ENCODE data around the gene NGDN. TPM values are rescaled to one million over a fixed set of nuclear protein-coding genes. Genes with fewer than 3 reads are reported as not detected.
A peak's percentile ranks its signal among the peaks of the same experiment; 100 is the strongest.
"Not testable (repeated sequence)": the region's sequence is repeated elsewhere in the genome, so short reads cannot be mapped to it uniquely, and the experiment has no call there.

Gene NGDN
- total RNA-seq = 10 to 100 TPM; 22.2 to 24.1 TPM
- long read RNA-seq, transcript NGDN-202 (11 exons, 1,143 nt) = major isoform, 32 of 41 reads
- long read RNA-seq, partial matches to known transcripts = 2 of 41 reads
- long read RNA-seq, other reads (novel, unspliced or antisense) = 5 of 41 reads

DNA sequence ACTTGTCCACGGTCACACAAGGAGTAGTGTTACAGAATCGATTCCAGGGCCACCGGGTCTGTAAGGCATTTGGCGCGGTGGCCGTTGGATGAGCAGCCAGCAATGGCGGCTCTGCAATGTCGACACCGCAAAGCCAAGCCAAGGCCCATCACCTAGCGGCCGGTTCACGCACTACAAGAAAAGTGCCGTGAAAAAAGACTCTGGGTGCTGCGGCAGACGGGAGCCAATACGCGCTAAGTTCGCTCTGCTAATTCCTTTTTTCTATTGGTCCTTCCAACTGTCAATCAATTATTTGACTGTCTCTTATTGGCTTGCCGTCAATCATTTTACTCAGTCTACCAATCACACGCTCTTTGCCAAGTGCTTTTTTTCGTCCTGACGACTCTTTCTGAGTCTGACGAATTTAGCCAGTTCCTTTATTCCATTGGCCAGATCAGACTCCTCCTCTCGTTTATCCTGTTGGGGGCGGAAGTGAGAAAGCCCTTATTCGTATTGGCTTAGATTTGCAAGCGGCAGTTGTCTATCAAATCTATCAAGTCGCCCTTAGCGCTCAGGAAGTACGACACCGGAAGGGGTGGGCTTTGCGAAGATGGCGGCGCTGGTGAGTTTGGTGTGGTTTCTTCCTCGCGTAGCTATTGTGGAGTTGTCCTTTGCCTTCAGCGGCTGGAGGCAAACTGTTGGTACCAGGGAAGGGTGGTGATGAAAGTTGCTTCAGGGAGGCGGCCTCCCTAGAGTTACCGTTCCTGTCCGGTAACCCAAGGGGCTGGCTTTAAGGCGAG lies at the start of gene NGDN:
Gene NGDN (plus strand): TSS at position 577 of the 779 bp plus-strand sequence. CDS start 13 bp downstream, at position 590.
- ATAC-seq (peak; percentile 95), DNase-seq (peak; percentile 91 to 95)
- intact Hi-C loops (cut with DNase I, micrococcal nuclease) = loop anchor here in 1 of 2 donors (10.0 kb wide), 1 partner anchor 145 kb away; the partner anchor contains the start of gene PABPN1

DNA sequence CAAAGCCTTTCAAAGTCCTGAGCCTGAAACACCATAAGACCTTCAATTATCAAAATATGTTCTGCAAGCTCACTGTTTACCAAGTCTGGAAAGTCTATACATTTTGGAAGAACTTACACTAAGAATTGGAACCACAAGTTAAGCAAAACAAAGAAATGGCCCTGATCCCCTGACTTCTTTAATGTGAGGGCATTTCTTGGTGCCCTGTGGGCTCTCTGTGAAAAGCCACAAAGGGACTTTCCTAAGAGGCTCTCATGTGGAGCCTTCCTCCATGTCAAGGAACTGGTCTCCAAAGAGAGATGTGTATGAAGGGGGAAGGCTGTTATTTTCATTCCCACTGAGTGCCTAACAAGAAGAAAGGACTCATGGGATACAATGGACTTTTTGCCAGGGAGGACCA lies 47.9 kb upstream of the NGDN start:
- intact Hi-C loops (cut with DNase I, micrococcal nuclease) = no loop called here
- no peak for ATAC-seq

GRCh38 chr14:23423657-23424056 lies 45.8 kb upstream of the NGDN start:
- intact Hi-C loops (cut with DNase I, micrococcal nuclease) = no loop called here

More for the DNA sequence above, 47.9 kb upstream of the NGDN start:
- DNase-seq = no peak

GRCh38 chr14:23425169-23425568 lies 44.3 kb upstream of the NGDN start:
- ATAC-seq = no peak
- intact Hi-C loops (cut with DNase I, micrococcal nuclease) = no loop called here

More at GRCh38 chr14:23423657-23424056, 45.8 kb upstream of the NGDN start:
- no peak for DNase-seq
- no peak for ATAC-seq

DNA sequence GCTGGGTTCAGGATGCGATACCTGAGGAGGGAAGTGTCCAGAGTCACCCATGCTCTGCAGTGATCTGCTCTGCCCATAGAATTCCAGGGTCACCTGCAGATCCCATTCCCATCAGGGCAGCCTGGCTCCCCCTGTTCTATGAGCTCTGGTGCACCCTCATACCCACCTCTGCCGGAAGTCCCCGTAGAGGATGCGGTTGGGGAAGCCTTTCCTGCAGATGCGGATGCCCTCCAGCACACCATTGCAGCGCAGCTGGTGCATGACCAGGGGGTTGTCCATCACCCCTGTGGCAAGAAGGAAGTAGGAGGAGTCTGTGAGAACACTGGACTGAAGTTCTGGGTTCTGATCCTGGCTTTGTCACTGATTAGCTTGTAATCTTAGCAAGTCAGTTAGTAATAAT lies 43.7 kb upstream of the NGDN start:
- DNase-seq; ATAC-seq; intact Hi-C loops (cut with DNase I, micrococcal nuclease): not testable (repeated sequence)

More at GRCh38 chr14:23425169-23425568, 44.3 kb upstream of the NGDN start:
- DNase-seq = no peak

GRCh38 chr14:23428686-23429495 lies 40.6 kb upstream of the NGDN start:
- no peak for DNase-seq
- no peak for ATAC-seq

DNA sequence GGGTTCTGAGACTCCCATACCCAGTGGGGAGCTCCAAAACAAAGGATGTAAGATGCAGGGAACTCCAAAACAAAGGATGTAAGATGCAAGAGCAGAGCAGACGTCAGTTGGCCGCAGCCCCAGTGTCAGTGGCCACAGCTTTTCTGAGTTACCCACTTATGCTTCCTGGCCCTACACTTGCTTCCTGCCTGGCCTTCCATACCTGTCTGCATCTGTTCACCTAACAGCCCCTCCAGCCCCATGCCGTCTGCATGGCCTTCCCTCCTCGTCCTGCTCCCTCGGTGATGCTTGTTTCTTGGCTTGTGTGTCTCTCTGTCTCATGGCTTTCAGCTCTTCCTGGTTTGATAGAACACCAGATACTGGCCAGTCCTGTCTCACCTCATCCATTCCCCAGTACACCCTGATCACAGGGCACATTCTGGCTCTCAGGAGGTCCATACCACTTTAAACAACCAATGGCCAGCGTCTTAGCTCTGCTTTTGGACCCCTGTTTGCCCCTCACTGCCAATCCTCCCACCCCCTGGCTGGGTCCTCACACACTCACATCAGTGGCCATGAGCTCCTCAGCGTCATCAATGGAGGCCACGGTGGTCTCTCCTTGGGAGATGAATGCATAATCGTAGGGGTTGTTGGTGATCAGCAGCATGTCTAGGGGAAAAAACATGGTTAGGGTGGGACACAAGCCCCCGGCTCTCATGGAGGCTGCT lies 39.3 kb upstream of the NGDN start:
- DNase-seq = no peak
- ATAC-seq = no peak
- intact Hi-C loops (cut with DNase I, micrococcal nuclease) = no loop called here

More at GRCh38 chr14:23428686-23429495, 40.6 kb upstream of the NGDN start:
- intact Hi-C loops (cut with DNase I, micrococcal nuclease) = no loop called here

- intact Hi-C loops (cut with DNase I, micrococcal nuclease) = no loop called here
- ATAC-seq (no peak), DNase-seq (no peak)
Measured at GRCh38 chr14:23430723-23431085, 38.8 kb upstream of the NGDN start.

DNA sequence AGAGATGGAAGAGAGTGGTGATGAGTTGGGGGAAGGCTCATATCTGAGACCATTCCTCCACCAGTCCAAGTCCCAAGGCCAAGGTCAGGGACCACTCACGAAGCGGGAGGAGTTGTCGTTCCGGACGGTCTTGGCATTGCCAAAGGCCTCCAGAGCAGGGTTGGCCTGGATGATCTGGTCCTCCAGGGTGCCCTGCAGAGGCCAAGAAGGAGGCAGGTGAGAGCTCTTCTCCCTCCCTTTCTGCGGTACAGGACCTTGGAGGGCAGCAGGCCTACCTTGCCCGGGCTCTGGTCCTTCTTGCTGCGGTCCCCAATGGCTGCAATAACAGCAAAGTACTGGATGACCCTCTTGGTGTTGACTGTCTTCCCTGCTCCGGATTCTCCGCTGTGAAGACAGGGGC lies 38.0 kb upstream of the NGDN start:
- no peak for DNase-seq
- ATAC-seq = no peak
- intact Hi-C loops (cut with DNase I, micrococcal nuclease) = no loop called here

- intact Hi-C loops (cut with DNase I, micrococcal nuclease) = no loop called here
- ATAC-seq (no peak), DNase-seq (no peak)
Measured at GRCh38 chr14:23432102-23432925, 37.2 kb upstream of the NGDN start.

GRCh38 chr14:23432946-23433345 lies 36.6 kb upstream of the NGDN start:
- ATAC-seq = no peak
- intact Hi-C loops (cut with DNase I, micrococcal nuclease) = no loop called here
- DNase-seq = no peak

DNA sequence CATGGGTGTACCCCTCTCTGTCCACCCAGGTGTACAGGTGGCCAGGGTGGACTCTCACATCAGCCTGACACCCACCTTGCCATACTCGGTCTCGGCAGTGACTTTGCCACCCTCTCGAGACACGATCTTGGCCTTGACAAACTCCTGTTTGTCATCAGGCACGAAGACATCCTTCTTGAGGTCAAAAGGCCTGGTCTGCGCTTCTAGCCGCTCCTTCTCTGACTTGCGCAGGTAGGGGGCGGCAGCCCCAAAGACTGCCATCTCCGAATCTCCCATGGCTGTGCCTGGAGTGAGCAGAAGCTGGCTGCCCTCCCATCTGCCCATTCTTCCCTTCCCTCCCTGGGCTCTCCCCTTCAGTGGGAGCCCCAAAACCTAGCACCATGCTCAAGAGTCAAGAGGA lies 36.0 kb upstream of the NGDN start:
- no peak for DNase-seq
- ATAC-seq = no peak
- intact Hi-C loops (cut with DNase I, micrococcal nuclease) = no loop called here

GRCh38 chr14:23434488-23435222 lies 34.8 kb upstream of the NGDN start:
- DNase-seq = no peak
- ATAC-seq = no peak
- intact Hi-C loops (cut with DNase I, micrococcal nuclease) = no loop called here

DNA sequence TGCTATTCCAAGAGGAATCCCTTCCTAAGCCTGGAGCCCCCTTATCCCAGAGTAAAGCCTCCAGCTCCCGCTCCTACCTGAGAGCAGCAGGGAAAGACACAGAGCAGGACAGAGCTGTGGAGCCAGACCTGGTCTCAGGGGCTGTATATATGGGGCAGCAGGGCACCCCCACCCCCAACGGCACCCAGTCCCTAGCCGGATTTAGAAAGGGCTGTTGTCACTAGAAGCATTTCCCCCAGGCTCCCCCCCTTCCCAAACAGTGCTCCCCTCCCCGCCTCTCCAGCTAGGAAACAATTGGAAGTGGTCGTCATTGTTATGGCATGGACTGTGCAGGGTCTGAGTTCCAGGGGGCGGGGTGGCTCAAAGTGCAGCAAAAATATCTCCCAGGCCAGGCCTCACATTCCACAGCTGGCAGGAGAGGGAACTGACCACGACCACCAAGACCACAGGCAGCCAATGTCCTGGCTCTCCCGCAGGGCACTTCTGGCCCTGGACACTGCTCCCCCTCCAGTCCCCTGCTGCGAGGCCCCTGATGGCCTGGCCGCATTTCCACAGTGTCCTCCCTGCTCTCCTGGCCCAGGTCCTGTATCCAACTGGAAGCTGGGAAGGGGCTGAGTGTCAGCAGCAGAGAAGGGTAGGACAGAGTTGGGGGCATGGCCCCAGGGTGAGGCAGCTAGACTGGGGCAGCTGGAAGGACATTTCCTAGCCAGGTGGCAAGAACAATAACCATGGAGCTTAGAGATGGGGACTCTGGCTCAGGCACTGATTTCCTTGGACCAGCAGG lies 33.8 kb upstream of the NGDN start, which contains the start of gene MYH7:
Gene MYH7 (minus strand): TSS at position 118 of the 784 bp plus-strand sequence. CDS start 1,928 bp downstream, outside the sequence.
- no peak for ATAC-seq
- intact Hi-C loops (cut with DNase I, micrococcal nuclease) = no loop called here
- no peak for DNase-seq

DNA sequence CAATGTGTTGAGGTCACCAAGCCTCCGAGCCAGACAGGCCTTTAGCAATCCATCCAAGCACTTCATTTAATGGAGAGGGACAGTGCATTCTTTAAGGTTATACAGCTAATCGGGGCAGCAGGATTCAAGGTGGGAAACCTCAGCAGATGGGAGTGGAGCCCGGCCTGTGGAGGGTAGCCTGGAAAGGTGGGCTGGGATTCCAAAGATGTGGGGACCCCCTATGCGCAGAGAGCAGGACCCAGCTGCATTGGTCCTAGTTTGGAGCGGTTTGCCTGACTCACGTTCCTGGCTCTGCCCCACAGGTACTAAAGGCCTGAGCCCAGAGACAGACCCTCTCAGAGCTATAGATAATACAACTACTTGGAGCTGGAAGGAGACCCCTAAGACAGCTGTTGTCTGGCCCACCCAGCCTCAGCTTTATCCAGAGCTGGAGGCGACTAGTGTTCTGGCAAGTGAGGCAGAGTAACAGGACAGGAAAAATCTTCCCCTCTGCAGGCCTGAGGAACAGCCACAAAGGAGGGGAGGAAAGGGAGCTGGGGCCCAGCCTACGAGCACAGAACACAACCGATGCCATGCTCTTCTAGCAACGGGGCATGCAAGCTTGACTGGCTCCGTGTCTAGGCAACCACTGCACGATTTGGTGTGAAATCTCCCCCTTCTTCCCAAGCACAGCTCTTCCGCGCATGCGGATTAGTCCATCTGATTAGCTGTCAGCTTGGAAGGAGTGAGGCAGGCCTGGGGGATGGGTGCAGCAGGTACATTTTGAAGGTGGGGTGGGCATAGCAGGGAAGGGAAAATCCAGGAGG lies 33.0 kb upstream of the NGDN start:
- DNase-seq = no peak
- intact Hi-C loops (cut with DNase I, micrococcal nuclease) = no loop called here
- ATAC-seq = no peak
